Measurements from ENCODE around the gene FMO5. TPM values are rescaled to one million over a fixed set of nuclear protein-coding genes. Genes with fewer than 3 reads are reported as not detected.
"Not testable (repeated sequence)": the region's sequence is repeated elsewhere in the genome, so short reads cannot be mapped to it uniquely, and the experiment has no call there.

The FMO5 gene
- total RNA-seq, 1 donor from 2014 or later = 0.09 TPM

- Mint-ChIP-seq H3K4me1 (ENCODE audit: low read depth) (no peaks in the 10 kb centered on the region), H3K27ac (no peak overlapping the region), H3K4me3 (ENCODE audit: low read depth) (no peak overlapping the region), H3K36me3 (ENCODE audit: low read depth) (no peaks in the 10 kb centered on the region), H3K9me3 (peaks cover 6% of the 10 kb centered on the region), H3K27me3 (ENCODE audit: low read depth) (peaks cover 16% of the 10 kb centered on the region)
- DNase-seq (ENCODE audit: low spot score) = no peak
- intact Hi-C loops (cut with micrococcal nuclease) = no loop called here
Observed at GRCh38 chr1:147235822-147236221, 10.7 kb upstream of the FMO5 start.

- H3K36me3 Mint-ChIP-seq (ENCODE audit: low read depth); H3K4me1 Mint-ChIP-seq (ENCODE audit: low read depth); H3K9me3 Mint-ChIP-seq; intact Hi-C loops (cut with micrococcal nuclease); H3K4me3 Mint-ChIP-seq (ENCODE audit: low read depth); H3K27ac Mint-ChIP-seq; DNase-seq (ENCODE audit: low spot score): not testable (repeated sequence)
- peaks cover 13% of the 10 kb centered on the region for H3K27me3 Mint-ChIP-seq (ENCODE audit: low read depth)
Observed at GRCh38 chr1:147233903-147234302, 8.8 kb upstream of the FMO5 start.

GRCh38 chr1:147231032-147231431 lies 5.9 kb upstream of the FMO5 start:
- H3K9me3 Mint-ChIP-seq; H3K4me1 Mint-ChIP-seq (ENCODE audit: low read depth); H3K36me3 Mint-ChIP-seq (ENCODE audit: low read depth); H3K27ac Mint-ChIP-seq; H3K4me3 Mint-ChIP-seq (ENCODE audit: low read depth); intact Hi-C loops (cut with micrococcal nuclease); DNase-seq (ENCODE audit: low spot score): not testable (repeated sequence)
- peaks cover 10% of the 10 kb centered on the region for H3K27me3 Mint-ChIP-seq (ENCODE audit: low read depth)

- no peaks in the 10 kb centered on the region for H3K36me3 Mint-ChIP-seq (ENCODE audit: low read depth)
- DNase-seq (ENCODE audit: low spot score) = no peak
- H3K4me1 Mint-ChIP-seq (ENCODE audit: low read depth) = peaks cover 12% of the 10 kb centered on the region
- peaks cover 18% of the 10 kb centered on the region for H3K27me3 Mint-ChIP-seq (ENCODE audit: low read depth)
- H3K9me3 Mint-ChIP-seq = no peaks in the 10 kb centered on the region
- H3K4me3 Mint-ChIP-seq (ENCODE audit: low read depth) = peak overlapping the region; percentile 15
- intact Hi-C loops (cut with micrococcal nuclease) = no loop called here
- no peak overlapping the region for H3K27ac Mint-ChIP-seq
Observed at GRCh38 chr1:147223740-147224615, 1.2 kb downstream of the FMO5 start.

GRCh38 chr1:147218606-147219005 lies 6.5 kb downstream of the FMO5 start:
- intact Hi-C loops (cut with micrococcal nuclease) = no loop called here

GRCh38 chr1:147217141-147217540 lies 8.0 kb downstream of the FMO5 start:
- Mint-ChIP-seq H3K4me1 (ENCODE audit: low read depth) (no peaks in the 10 kb centered on the region), H3K9me3 (no peaks in the 10 kb centered on the region), H3K36me3 (ENCODE audit: low read depth) (no peaks in the 10 kb centered on the region), H3K4me3 (ENCODE audit: low read depth) (no peak overlapping the region), H3K27ac (no peak overlapping the region), H3K27me3 (ENCODE audit: low read depth) (peaks cover 18% of the 10 kb centered on the region)
- intact Hi-C loops (cut with micrococcal nuclease) = no loop called here
- DNase-seq (ENCODE audit: low spot score) = no peak

More at GRCh38 chr1:147218606-147219005, 6.5 kb downstream of the FMO5 start:
- H3K36me3 Mint-ChIP-seq (ENCODE audit: low read depth) = no peaks in the 10 kb centered on the region
- H3K4me3 Mint-ChIP-seq (ENCODE audit: low read depth) = no peak overlapping the region
- no peaks in the 10 kb centered on the region for H3K9me3 Mint-ChIP-seq
- no peaks in the 10 kb centered on the region for H3K4me1 Mint-ChIP-seq (ENCODE audit: low read depth)
- peaks cover 19% of the 10 kb centered on the region for H3K27me3 Mint-ChIP-seq (ENCODE audit: low read depth)
- H3K27ac Mint-ChIP-seq = no peak overlapping the region
- DNase-seq (ENCODE audit: low spot score) = no peak

GRCh38 chr1:147216124-147216523 lies 9.0 kb downstream of the FMO5 start:
- Mint-ChIP-seq H3K4me1 (ENCODE audit: low read depth) (no peaks in the 10 kb centered on the region), H3K27ac (no peak overlapping the region), H3K4me3 (ENCODE audit: low read depth) (no peak overlapping the region), H3K27me3 (ENCODE audit: low read depth) (peaks cover 20% of the 10 kb centered on the region), H3K9me3 (no peaks in the 10 kb centered on the region), H3K36me3 (ENCODE audit: low read depth) (no peaks in the 10 kb centered on the region)
- intact Hi-C loops (cut with micrococcal nuclease) = no loop called here
- DNase-seq (ENCODE audit: low spot score) = no peak

GRCh38 chr1:147215540-147215916 lies 9.6 kb downstream of the FMO5 start:
- Mint-ChIP-seq H3K9me3 (no peaks in the 10 kb centered on the region), H3K4me1 (ENCODE audit: low read depth) (no peaks in the 10 kb centered on the region), H3K36me3 (ENCODE audit: low read depth) (no peaks in the 10 kb centered on the region), H3K27ac (no peak overlapping the region), H3K4me3 (ENCODE audit: low read depth) (no peak overlapping the region), H3K27me3 (ENCODE audit: low read depth) (peaks cover 20% of the 10 kb centered on the region)
- no peak for DNase-seq (ENCODE audit: low spot score)
- intact Hi-C loops (cut with micrococcal nuclease) = no loop called here

- H3K27ac Mint-ChIP-seq = no peak overlapping the region
- no peak for DNase-seq (ENCODE audit: low spot score)
- H3K9me3 Mint-ChIP-seq = no peaks in the 10 kb centered on the region
- H3K4me1 Mint-ChIP-seq (ENCODE audit: low read depth) = no peaks in the 10 kb centered on the region
- intact Hi-C loops (cut with micrococcal nuclease) = no loop called here
- H3K36me3 Mint-ChIP-seq (ENCODE audit: low read depth) = no peaks in the 10 kb centered on the region
- H3K4me3 Mint-ChIP-seq (ENCODE audit: low read depth) = no peak overlapping the region
- H3K27me3 Mint-ChIP-seq (ENCODE audit: low read depth) = peaks cover 17% of the 10 kb centered on the region
Observed at GRCh38 chr1:147214842-147215539, 10.1 kb downstream of the FMO5 start.

- Mint-ChIP-seq H3K36me3 (ENCODE audit: low read depth) (no peaks in the 10 kb centered on the region), H3K27me3 (ENCODE audit: low read depth) (peaks cover 17% of the 10 kb centered on the region), H3K9me3 (no peaks in the 10 kb centered on the region), H3K4me1 (ENCODE audit: low read depth) (no peaks in the 10 kb centered on the region), H3K4me3 (ENCODE audit: low read depth) (no peak overlapping the region), H3K27ac (no peak overlapping the region)
- no peak for DNase-seq (ENCODE audit: low spot score)
- intact Hi-C loops (cut with micrococcal nuclease) = no loop called here
Observed at GRCh38 chr1:147214325-147214724, 10.8 kb downstream of the FMO5 start.

GRCh38 chr1:147213271-147213670 lies 11.9 kb downstream of the FMO5 start:
- Mint-ChIP-seq H3K4me3 (ENCODE audit: low read depth) (no peak overlapping the region), H3K9me3 (no peaks in the 10 kb centered on the region), H3K4me1 (ENCODE audit: low read depth) (no peaks in the 10 kb centered on the region), H3K36me3 (ENCODE audit: low read depth) (no peaks in the 10 kb centered on the region), H3K27me3 (ENCODE audit: low read depth) (peaks cover 13% of the 10 kb centered on the region), H3K27ac (no peak overlapping the region)
- intact Hi-C loops (cut with micrococcal nuclease) = no loop called here
- no peak for DNase-seq (ENCODE audit: low spot score)

GRCh38 chr1:147211577-147211976 lies 13.6 kb downstream of the FMO5 start:
- no peak overlapping the region for H3K4me3 Mint-ChIP-seq (ENCODE audit: low read depth)
- H3K36me3 Mint-ChIP-seq (ENCODE audit: low read depth) = no peaks in the 10 kb centered on the region
- H3K4me1 Mint-ChIP-seq (ENCODE audit: low read depth) = no peaks in the 10 kb centered on the region
- intact Hi-C loops (cut with micrococcal nuclease) = no loop called here
- no peak for DNase-seq (ENCODE audit: low spot score)
- H3K27ac Mint-ChIP-seq = no peak overlapping the region
- H3K27me3 Mint-ChIP-seq (ENCODE audit: low read depth) = peaks cover 13% of the 10 kb centered on the region
- no peaks in the 10 kb centered on the region for H3K9me3 Mint-ChIP-seq

GRCh38 chr1:147210987-147211386 lies 14.2 kb downstream of the FMO5 start:
- Mint-ChIP-seq H3K27me3 (ENCODE audit: low read depth) (peaks cover 12% of the 10 kb centered on the region), H3K36me3 (ENCODE audit: low read depth) (no peaks in the 10 kb centered on the region), H3K4me1 (ENCODE audit: low read depth) (no peaks in the 10 kb centered on the region), H3K4me3 (ENCODE audit: low read depth) (no peak overlapping the region), H3K9me3 (no peaks in the 10 kb centered on the region), H3K27ac (no peak overlapping the region)
- intact Hi-C loops (cut with micrococcal nuclease) = no loop called here
- DNase-seq (ENCODE audit: low spot score) = no peak

All from activated T-helper 2 cell treated with anti-CD3 and anti-CD28 coated beads, Interferon-gamma antibody, Interleukin-2, Interleukin-4, amounts not matched to agents 10 μg/mL and 5 μg/mL and 100 μg/mL, durations not matched to agents 14 hours and 24 hours and 36 hours (primary cell).